HG03095 (cell line): ENCODE results near the gene RASD2.

ENCODE experiments used
- ATAC-seq: cut with Tn5 transposase; IDR thresholded peaks from one replicate; pipeline ENCODE4 v1.9.1; 2021; ENCODE audit warnings: moderate library complexity; ENCODE audit not compliant: unreplicated experiment

Gene RASD2

DNA sequence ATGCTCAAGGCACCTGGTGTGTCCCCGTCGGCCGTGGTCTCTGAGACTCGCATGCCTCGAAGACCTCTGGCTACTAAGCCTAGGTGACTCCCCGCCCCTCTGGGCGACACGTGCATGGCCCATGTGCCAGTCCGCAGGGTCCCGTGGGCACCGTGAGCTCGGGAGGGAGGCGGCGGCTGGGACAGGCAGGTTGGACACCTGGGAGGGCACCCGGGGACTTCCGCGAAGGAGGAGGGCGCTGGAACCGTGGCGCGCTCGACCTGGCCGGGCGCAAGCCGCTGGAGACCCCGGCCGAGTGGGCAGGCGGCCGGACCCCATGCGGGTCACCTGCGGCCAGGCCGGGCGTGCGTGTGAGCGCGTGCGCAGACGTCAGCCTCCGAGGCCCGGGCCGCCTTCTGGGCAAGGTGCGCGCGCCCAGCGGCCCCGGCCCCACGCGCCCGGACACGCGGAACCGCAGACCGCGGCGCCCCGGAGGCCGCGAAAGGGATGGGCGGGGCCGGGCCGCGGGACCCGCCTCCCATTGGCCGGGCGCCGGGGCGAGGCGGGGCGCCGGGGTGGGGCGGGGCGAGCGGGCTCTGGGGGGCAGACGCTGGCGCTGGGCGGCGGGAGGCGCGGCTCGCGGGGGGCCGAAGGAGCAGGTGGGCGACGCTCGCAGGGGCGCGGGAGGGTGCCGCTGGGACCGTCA, 579 bp upstream of the RASD2 start:
- no peak for ATAC-seq

- no peak for ATAC-seq
These were observed 670 bp downstream of the RASD2 start for GRCh38 chr22:35541254-35541748.

DNA sequence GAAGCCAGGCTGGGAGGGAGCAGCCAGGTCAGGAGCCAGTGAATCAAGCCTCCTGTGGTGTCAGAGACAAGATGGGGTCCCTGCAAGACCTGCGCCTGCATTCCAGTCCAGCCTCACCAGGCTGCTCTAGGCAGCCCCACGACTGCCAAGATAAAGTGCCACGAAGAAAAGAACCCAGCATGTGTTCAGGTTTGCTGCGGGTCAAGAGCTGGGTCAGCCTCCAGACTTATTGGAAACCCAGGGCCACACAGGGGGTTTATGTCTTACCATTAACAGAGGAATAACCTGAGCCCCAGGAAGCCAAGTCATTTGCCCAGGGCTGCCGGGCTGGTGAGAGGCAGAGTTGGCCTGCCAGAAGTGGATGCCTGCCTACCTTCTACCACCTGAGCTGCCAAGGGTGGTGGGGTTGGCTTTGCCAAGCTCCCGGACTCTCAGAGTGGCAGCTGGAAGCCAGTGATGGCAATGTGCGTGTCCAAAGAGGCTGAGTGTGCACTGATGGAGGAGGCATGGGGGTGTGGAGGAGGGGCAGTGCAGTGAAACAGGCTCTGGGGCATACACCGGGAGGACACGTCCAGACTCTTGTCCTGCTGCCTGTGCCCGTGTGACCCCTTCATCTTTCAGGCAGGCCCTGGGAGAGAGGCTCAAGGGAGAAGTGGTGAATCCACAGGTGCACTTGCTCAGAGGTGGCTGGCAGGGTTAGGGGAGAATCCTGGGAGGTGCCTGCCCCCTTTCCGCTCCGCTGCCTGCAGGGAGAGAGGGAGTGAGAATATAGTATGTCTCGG, 1.7 kb downstream of the RASD2 start:
- no peak for ATAC-seq

DNA sequence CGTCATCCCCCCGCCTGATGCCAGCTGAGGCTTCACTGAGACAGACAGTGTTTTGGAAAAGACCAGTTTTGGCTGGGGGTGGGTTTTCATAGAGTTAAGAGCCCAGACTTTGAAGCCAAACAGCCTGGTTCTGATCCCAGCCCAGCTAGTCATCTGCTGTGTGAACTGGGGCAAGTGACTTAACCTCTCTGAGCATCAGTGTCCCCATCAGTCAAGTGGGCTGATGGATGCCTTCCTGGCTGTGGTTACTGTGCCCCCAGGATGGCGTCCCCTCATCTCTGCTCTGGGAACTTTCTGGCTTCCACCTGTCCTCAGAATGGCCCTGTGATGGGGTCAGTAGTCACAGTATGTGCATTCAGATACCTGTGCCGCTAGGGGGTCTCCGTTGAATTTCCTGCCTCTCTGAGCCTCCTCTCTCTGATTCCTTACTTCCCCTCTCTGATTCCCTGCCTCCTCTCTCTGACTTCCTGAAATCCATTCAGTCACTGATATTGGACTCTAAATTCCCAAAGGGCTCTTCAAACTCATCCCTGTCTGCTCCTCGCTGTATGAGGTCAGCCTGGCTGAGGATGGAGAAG, 2.4 kb downstream of the RASD2 start:
- ATAC-seq, result no peak

GRCh38 chr22:35543702-35544101, 3.1 kb downstream of the RASD2 start:
- ATAC-seq, result no peak

GRCh38 chr22:35544189-35544588, 3.6 kb downstream of the RASD2 start:
- no peak for ATAC-seq

- ATAC-seq, result no peak
These were observed 4.2 kb downstream of the RASD2 start for GRCh38 chr22:35544827-35545226.

- no peak for ATAC-seq
These were observed 6.3 kb downstream of the RASD2 start for GRCh38 chr22:35546886-35547285.

DNA sequence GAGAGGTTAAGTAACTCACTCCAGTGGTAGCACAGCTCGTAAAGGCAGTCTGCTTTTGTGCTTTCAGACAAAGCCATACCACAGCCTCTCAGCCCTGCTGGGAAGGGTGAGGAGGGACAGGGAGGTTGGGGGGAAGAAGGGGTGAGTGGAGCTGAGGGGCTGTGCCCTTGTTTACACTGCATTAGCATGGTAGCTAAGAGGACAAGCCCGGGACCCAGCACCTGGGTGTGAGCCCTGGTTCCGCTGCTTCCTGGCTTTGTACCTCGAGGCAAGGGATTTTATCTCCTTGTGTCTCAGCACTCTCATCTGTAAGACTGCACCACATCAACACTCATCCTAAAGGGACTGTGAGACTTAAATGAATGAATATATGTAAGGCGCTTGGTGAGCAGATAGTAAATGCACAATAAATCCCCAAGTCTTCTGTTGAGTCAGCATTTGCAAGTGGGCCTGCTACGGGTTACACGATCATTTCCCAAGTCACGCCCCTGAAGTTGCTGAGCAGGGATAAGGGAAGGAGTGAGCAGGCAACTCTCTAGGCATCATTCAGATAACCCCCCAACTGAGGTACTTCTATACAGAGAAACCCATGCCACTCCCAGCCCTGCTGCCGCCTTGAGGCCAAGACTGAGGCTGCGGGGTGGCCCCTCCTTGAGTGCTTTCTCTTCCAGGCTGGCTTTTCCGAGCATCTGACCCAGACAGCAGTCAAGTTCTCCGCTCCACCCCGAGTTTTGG, 7.5 kb downstream of the RASD2 start:
- ATAC-seq, result no peak

DNA sequence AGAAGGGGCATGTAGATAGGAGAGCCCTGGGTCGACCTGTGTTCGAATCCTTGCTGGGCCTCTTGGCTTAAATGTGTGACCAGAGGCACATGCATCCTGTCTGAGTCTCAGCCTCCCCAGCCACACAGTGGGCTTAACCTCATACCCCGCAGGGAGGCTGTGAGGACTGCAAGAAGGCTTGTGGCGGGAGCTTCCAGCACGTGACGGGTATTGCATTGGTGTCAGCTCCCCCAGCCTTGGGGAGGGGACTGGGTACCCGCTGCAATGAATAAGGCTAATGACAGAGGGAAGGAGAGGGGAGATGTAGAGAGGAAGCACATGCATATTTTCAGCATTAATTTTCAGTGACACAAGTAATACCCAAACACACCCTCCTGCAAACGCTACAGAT, 8.1 kb downstream of the RASD2 start:
- ATAC-seq, result no peak

DNA sequence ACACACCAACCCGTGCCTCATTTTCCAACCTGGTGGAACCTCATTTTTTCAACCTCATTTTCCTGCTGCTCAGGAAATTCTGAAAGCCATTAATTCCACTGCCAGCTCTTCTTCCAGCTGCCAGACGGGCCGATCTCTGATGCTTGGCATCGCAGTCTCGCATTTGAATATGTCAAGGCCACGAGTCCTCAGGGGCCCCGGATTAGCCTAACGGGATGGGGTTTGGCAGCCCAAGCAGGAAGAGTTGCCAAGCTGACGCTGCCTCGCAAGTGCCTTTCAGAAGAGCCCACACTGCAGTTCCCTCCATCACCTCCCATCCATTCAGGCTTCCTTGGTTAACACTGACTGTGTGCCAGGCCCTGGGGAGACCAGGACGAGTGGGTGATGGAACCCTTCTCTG, 8.7 kb downstream of the RASD2 start:
- no peak for ATAC-seq

GRCh38 chr22:35551549-35552177, 11.0 kb downstream of the RASD2 start:
- ATAC-seq, result no peak

GRCh38 chr22:35552196-35552842, 11.7 kb downstream of the RASD2 start:
- no peak for ATAC-seq

GRCh38 chr22:35552846-35553245, 12.2 kb downstream of the RASD2 start:
- no peak for ATAC-seq

DNA sequence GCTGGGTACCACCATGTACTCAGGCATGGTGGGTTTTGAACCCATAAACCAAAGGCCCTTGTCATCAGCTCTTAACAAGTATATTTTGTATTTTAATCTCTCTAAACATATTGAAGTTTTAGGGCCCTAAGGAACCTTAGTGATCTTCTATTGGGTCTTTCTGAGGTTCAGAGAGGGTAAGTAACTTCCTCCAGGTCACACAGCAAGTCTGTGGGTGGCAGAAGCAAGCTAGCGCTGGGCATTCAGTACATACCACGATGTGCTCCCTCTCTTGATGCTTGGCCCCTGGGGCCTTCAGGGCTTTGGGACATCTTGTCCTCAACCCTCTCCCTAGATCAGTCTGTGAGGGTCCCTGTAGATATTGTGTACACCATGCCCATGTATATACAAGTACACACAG, 12.7 kb downstream of the RASD2 start:
- no peak for ATAC-seq

DNA sequence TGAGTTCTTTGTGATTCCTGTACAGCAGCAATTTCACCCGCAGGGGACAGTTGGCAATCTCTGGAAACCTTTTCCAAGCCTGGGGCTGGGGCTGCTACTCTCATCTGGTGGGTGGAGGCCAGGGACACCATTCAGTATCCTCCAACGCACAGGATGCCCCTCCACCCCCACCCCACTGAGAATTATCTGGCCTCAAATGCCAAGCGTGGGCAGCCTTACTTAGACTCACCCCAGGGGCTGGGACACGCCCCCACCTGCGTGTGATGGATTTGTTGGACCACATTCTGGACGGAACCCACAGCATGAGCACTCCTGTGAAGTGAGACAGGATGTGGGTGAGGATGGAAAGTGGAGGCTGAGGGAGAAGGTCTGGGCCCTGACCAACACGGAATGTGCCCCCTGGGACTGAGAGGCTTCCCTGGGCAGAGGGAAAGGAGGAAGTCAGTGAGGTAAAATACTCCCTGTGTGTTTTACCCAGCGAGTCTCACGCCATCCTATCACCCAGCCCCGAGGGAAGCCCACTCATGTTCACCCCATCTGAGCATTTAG, 13.7 kb downstream of the RASD2 start:
- ATAC-seq, result no peak

GRCh38 chr22:35555483-35555890, 14.9 kb downstream of the RASD2 start:
- no peak for ATAC-seq

- no peak for ATAC-seq
These were observed 15.4 kb downstream of the RASD2 start for GRCh38 chr22:35555946-35556547.

DNA sequence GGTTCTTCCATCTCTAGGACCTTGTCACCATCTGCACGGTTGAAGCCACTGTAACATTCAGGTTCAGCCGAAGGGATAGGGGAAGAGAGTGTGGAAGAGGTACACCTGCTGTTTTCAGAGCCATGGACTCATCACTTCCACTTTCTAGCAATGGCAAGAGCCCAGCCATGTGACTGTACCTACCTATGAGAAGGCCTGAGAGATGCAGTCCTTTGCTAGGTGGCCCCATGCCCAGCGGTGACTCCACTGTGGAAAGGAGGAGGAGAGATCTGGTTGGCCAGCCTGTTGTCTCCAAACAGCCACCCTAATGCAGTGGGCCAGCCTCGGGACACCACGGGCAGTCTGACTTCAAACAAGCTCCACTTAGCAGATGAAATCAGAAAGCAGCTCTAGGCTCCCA, 16.0 kb downstream of the RASD2 start:
- no peak for ATAC-seq

GRCh38 chr22:35558031-35558430, 17.4 kb downstream of the RASD2 start:
- no peak for ATAC-seq
